ENCODE data around the gene TSPAN31.

The TSPAN31 gene

DNA sequence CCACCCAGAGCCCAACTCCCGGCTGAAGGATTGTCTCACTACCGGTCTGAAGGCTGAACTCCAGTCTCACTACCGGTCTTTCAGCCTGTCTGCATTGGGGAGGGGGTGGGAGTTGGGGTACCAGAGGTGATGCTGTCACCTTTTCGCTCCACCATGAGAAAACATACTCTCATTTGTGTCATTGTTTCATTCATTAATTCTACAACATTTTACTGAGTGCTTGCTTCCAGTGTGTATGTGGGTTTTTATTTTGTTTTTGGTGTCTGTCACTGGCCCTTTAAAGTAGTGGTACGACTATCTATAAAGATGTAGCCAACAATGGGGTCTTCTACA lies 7.8 kb downstream of the TSPAN31 start:
- no peak for DNase-seq (ENCODE audit: low spot score)

- DNase-seq (ENCODE audit: low spot score): no peak
These were observed 9.0 kb downstream of the TSPAN31 start for GRCh38 chr12:57753756-57754337.

DNA sequence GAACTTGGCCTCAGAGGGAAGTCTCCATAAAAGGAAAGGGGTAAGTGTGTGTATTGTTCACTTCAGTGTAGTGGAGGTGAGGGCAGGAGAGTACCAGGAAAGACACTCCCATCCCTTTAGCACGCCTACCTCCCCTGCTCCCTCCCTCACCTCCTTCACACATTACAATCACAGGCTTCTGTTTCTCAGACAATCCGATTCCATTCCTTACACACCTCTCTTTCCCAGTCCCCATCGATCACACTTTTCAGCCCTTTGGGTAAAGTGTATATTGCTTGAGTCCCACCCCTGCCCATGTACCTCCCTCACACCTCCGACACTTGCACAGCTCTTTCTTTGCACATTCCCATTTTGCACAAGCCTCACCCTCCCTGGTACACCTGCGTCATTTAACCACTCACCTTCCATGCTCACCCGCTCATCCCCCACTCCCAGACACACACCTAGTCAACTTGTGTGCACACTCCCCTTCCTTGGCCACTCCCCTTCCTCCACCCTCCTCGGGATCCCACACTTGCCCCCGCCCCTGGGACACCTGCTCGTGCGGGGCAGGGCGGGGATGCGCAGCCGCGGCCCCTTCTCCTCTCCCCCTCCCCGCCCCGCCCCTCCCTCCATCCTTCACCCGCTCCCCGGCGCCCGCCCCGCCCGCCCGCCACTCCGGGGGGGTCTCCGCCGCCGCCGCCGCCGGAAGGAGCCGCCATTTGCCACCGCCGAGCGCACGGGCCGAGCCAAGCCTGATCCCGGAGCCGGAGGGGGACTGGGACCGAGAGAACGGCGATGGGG lies 9.8 kb downstream of the TSPAN31 start, which contains the start of gene MARCHF9:
Gene MARCHF9, plus strand, starts transcription at position 693 of the 783 bp plus-strand sequence. CDS start 426 bp downstream, outside the sequence.
- peak; percentile 85 for DNase-seq (ENCODE audit: low spot score)

GRCh38 chr12:57755194-57755453 lies 10.3 kb downstream of the TSPAN31 start:
- DNase-seq (ENCODE audit: low spot score): no peak

DNA sequence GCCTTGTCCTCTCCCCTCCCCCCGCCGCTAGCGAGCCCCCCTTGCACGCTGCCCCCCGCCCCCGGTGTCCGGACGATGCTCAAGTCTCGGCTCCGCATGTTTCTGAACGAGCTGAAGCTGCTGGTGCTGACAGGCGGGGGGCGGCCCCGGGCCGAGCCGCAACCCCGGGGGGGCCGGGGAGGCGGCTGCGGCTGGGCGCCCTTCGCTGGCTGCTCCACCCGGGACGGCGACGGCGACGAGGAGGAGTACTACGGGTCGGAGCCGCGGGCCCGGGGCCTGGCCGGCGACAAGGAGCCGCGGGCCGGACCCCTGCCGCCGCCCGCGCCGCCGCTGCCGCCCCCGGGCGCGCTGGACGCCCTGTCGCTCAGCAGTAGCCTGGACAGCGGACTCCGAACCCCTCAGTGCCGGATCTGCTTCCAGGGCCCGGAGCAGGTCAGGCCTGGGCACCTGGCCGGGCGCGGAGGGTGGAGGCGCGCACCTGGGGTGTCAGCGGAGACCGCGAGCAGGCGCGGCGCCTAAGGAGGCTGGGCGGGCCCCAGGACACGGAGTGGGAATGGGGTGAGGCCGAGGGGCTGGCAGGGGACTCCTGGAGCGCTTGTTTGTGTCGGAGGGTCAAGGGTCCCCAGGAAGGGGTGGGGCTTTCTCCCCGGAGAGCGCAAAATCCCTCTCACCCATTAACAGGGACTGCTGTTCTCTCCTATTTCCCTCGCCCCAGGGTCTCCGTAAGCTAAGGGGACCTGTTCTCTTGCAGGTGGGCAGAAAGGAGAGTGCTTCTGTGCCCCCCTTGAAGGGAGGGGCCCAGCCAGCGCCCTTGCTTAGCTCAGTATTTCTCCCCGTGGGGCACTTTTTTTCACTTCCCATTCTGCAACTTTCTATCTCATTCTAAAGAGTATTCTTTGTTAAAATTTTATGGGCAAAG lies 10.9 kb downstream of the TSPAN31 start:
- peak; percentile 50 for DNase-seq (ENCODE audit: low spot score)

DNA sequence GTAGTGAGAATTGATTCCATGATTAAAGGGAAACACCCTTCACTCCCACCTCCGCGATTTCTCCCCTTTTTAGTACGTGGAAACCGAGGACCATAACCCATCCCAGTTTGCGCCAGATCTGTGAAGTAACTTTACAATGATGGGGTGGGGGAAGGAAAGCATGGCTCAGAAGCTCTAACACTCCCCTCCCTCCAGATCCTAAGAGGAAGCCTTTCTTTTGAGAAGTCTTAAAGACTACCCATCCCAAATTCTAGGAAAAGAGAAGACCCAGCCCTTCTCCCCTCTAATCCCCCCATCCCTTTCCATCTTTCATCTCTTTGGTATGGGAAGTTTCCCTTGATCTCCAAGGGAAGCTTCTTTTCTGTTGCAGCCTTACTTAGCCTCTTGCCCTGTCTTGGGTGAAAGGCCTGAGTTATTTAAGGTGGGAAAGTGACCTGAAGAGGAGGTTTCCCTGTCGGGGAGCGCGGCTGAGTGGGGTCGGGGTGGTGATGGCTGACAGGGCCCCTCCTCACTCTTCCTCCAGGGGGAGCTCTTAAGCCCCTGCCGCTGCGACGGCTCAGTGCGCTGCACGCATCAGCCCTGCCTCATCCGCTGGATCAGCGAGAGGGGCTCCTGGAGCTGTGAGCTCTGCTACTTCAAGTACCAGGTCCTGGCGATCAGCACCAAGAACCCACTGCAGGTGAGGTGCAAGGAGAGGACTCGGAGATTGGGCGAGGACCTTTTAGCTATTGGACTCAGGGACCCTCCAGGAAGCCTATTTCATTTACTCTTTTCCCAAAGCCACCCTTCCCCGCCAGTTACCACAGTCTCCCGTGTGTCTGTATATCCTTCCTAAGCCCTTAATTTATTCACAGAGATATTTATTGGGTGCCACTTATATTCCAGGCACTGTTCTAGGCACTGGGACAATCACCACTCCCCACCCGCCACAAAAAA lies 11.8 kb downstream of the TSPAN31 start:
- DNase-seq (ENCODE audit: low spot score): peak; percentile 88

DNA sequence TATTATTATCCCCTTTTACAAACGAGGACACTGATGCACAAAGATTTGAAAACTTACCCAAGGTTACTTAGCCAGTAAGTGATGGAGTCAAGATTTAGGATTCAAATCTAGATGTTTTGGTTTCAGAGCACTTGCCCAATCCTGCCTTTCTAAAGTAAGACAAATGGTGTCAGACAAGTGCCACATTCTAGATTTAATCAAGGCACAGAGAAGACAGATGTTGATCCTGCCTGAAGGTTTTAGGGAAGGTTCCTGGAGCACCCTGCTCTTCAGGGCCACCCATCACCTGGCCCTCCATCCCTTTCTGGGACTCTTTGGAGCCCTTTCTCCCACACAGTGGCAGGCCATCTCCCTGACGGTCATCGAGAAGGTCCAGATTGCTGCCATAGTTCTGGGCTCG lies 12.9 kb downstream of the TSPAN31 start:
- DNase-seq (ENCODE audit: low spot score): no peak

GRCh38 chr12:57758552-57759359 lies 13.9 kb downstream of the TSPAN31 start:
- no peak for DNase-seq (ENCODE audit: low spot score)

DNA sequence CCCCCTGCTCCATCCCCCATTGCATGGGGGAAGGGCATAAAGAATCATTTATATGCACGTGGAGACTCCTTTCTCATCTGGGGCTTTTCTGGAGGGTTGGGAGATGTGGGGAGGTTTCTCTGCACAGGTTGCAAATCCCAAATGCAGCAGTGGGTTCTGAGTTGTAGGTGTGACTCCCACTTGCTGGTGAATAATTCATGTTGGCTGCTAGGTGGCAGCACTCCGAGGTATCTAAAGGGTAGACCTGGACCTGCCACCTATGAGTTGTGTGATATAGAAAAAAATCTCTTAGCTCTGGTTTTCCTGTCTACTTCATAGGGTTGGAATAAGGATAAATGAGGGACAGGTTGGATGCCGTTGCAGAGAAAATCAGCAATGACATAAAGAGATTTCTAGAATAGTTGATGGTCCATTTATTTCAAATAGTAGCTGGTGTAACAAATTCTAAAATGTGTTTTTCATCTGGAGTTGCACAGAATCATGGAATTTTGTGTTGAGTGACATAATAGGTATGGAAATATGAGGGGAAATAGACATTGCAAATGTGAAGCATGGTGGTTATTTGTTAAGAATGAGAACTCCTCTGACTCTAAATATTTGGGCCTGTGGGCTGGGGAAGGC lies 14.6 kb downstream of the TSPAN31 start:
- DNase-seq (ENCODE audit: low spot score): peak; percentile 54

DNA sequence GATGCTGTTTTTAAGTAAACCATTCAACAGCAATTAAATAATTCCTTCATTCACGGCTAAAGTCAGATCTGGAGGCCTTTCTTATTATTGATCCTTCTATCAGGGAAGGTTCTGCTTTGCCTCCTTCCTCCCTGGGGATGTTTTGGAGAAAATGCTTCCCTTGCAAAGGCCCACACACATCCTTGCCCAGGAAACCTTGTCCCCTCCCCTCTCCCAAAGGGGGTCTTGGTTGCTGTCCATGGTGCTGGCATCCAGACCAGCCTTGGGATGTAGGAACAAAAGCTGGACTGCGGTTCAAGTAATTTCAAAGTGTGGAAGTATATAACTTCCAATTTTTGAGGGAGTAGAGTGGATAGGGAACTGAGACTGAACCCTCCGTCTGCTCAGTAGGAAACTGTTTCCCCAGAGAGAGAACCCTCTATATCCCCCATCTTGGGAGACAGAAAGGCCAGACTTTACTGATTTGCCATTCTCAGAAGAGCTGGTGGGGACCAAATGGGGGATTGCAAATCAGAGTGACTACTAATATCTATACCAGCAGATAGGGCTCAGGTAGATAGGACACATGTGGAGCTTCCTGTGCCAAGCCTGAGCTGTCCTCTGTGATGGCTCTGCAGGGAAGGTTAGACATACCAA lies 15.6 kb downstream of the TSPAN31 start:
- no peak for DNase-seq (ENCODE audit: low spot score)

GRCh38 chr12:57761391-57761998 lies 16.7 kb downstream of the TSPAN31 start:
- DNase-seq (ENCODE audit: low spot score): no peak

- DNase-seq (ENCODE audit: low spot score): peak; percentile 53
These were observed 17.6 kb downstream of the TSPAN31 start for GRCh38 chr12:57762463-57762862.

DNA sequence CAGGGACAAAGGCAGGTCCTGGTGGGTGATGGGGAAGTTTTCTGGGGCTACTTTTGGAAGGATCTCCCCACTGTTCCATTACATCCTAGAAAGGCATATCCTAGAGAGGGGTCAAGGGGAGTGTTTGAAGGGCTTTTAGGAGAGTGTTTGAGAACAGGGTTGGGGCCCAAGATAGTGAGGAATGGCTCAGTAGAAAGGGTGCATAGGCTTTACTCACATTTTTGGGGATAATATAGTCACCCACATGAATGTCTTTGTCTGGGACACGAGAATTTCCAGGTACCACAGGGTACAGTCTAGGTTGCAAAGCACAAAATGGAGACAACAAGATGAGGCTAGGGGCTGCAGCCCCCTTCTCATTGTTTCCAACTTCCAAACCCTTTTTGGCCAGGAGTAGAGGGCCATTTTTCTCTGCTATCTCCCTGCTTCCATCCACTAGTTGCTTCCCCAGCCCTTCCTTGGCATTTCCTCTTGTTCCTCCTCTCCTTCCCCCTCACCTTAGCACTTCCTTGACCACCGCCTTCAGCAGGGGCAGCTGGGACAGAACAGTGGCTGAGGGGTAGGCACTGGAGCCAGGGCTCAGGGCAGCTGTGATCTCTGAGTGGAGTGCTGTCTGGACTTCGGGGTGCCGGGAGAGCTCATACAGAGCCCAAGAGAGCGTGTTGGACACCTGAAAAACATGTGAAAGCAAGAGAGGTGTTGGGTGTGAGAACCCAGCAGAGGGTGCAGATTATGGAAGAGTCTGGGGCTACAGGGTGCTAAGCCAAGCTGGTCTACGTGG lies 19.2 kb downstream of the TSPAN31 start:
- DNase-seq (ENCODE audit: low spot score): no peak

GRCh38 chr12:57764662-57765002 lies 19.8 kb downstream of the TSPAN31 start:
- DNase-seq (ENCODE audit: low spot score): no peak

- DNase-seq (ENCODE audit: low spot score): no peak
These were observed 20.3 kb downstream of the TSPAN31 start for GRCh38 chr12:57765003-57765697.

GRCh38 chr12:57765698-57766463 lies 21.0 kb downstream of the TSPAN31 start:
- DNase-seq (ENCODE audit: low spot score): no peak

- peak; percentile 87 for DNase-seq (ENCODE audit: low spot score)
These were observed 21.8 kb downstream of the TSPAN31 start, which contains the start of gene CYP27B1 for GRCh38 chr12:57766464-57767304. TSS of gene CYP27B1 (minus strand) at chr12:57767078. CDS start at chr12:57767041, 37 bp downstream.
